ENCODE data around the gene GMDS. TPM values are rescaled to one million over a fixed set of nuclear protein-coding genes. Genes with fewer than 3 reads are reported as not detected.
A peak's percentile ranks its signal among the peaks of the same experiment; 100 is the strongest.

Gene GMDS
- total RNA-seq, 1 donor from 2014 or later = 31.4 TPM

GRCh38 chr6:1630771-1631217 lies 614.6 kb downstream of the GMDS start:
- no peak for DNase-seq (ENCODE audit: low spot score)
- no peak for ATAC-seq
- intact Hi-C loops (cut with DNase I) = no loop called here

DNA sequence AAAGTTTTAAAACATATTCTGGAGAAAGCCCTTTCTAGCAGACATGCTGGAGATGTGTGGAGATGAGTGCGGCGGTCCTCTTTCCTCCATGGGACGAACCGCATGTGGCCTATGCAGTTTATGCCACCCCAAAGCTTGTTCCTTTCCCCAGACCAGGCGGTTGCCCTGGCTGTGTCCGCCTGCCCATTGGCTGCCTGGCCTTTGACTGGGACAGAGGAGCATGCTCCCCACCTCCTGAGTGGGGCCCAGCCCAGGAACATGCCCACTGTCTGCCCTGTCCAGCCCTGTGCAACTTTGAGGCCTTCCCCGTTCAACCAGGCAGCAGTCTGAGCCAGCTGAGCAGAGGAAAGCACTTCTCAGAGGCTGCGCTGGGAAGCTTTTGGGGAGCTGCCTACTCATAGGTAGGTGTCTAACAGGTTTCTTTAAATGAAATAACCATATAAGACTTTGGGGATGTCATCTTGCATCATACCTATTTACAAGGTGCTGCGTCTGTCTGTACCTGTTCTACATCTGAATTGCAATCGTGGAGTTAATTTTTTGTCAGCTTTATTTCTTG lies 615.1 kb downstream of the GMDS start:
- DNase-seq (ENCODE audit: low spot score) (no peak), ATAC-seq (no peak)
- intact Hi-C loops (cut with DNase I) = no loop called here

- no peak for DNase-seq (ENCODE audit: low spot score)
- intact Hi-C loops (cut with DNase I) = no loop called here
- no peak for ATAC-seq
Measured at GRCh38 chr6:1629316-1629715, 616.1 kb downstream of the GMDS start.

- ATAC-seq = no peak
- intact Hi-C loops (cut with DNase I) = no loop called here
Measured at GRCh38 chr6:1627827-1628560, 617.4 kb downstream of the GMDS start.

GRCh38 chr6:1626481-1626880 lies 618.9 kb downstream of the GMDS start:
- ATAC-seq = no peak
- intact Hi-C loops (cut with DNase I) = no loop called here
- DNase-seq (ENCODE audit: low spot score) = no peak

More at GRCh38 chr6:1627827-1628560, 617.4 kb downstream of the GMDS start:
- DNase-seq (ENCODE audit: low spot score) = no peak

- intact Hi-C loops (cut with DNase I) = loop anchor here (2.0 kb wide), 1 partner anchor 15 kb away; no protein-coding TSS in a partner anchor
- ATAC-seq (peak; percentile 61), DNase-seq (ENCODE audit: low spot score) (no peak)
Measured at GRCh38 chr6:1625794-1626435, 619.5 kb downstream of the GMDS start.

DNA sequence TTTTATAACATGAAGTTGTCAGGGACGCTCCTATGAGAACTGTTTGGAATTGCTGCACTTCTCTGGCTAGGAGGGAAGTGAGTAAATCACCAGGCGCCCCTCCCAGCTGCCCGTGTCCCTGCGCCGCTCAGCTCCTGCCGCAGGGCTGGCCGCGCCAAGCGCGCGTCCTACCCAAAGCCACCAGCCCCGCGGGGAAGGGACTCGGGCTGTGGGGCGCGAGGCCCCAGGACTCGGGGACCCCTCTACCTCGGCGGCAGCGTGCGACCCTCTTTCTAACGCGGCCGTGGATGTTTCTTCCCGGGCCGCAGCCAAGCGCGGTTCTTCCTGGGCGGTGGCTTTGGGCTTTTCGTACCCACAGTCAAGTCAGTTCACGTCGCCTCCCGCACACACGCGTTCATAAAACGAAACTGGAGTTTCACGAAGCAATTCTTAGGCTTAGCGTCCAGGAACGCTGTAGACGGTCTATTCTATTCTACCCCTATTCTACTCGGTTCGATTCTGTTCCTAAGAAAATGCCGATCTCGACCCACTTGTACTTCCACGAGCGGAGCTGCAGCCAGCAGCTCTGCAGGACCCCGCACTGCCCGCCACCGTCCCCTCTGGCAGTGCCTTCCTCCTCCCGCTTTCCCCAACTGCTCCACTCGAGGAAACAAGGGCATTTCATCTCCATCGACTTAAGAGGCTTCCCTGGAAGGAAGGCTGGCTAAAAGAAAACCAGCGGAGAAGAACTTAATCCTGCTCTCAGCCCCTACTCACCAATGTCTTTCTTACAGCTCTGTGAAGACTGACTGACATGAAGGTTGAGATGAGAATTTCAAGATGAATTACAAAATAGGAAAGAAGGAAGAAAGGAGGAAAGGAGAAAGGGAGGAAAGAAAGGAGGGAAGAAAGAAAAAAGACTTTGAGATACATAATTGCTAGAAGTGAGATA lies 620.3 kb downstream of the GMDS start:
- intact Hi-C loops (cut with DNase I) = loop anchor here (2.0 kb wide), 1 partner anchor 14 kb away; no protein-coding TSS in a partner anchor
- DNase-seq (ENCODE audit: low spot score) = no peak
- ATAC-seq = peak; percentile 56

DNA sequence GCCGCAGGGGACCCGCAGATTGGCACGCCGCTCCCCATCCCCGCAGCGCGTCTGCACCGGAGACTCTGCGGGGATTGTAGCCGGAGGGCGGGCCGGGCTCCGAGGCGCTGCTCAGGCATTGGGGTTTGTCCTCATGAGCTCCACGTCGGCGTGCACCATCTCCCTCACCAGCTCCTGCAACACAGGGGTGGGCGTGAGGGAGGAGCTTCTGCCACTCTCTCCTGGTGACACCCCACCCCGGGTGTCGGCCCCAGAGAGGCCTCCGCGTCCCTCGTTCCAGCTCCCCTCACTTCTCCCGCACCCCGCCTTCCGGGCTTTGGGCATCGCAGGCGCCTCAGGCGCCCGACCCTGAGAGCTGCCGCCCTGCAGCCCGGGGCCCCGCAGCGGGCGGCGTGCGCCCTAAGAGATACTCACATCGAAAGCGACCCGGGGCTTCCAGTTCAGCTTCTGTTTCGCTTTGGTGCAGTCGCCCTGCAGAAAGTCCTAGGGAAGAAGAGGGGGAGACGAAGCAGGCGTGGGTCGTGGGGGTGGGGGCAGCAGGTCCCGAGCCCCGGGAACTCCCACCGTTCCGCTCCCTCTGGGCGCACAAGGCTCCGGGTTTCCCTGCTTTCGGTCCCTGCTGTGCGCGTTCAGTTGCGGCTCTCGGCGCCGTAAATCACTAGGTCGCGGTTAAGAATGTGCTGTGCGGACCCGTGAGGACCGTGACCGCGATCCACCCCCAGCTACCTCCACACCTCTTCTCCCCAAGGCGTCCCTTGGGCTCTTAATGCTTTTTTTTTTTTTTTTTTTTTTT lies 621.2 kb downstream of the GMDS start:
- DNase-seq (ENCODE audit: low spot score) (no peak), ATAC-seq (peak; percentile 33)
- intact Hi-C loops (cut with DNase I) = loop anchor here (2.0 kb wide), 1 partner anchor 13 kb away; no protein-coding TSS in a partner anchor

DNA sequence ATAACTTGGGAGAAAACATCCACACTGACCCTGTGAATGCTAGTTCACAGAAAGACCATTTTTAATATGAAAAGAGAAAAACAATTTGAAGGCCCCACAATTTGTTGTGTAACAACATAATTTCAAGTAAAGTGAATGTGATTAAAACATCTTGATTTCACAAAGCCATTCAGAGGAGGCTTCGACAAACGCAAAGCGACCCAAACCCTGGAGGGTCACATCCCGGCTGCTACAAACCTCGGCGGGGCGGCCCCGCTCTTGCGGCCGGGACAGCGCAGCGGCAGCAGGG lies 621.7 kb downstream of the GMDS start:
- DNase-seq (ENCODE audit: low spot score) = no peak
- no peak for ATAC-seq
- intact Hi-C loops (cut with DNase I) = loop anchor here (2.0 kb wide), 1 partner anchor 13 kb away; no protein-coding TSS in a partner anchor

DNA sequence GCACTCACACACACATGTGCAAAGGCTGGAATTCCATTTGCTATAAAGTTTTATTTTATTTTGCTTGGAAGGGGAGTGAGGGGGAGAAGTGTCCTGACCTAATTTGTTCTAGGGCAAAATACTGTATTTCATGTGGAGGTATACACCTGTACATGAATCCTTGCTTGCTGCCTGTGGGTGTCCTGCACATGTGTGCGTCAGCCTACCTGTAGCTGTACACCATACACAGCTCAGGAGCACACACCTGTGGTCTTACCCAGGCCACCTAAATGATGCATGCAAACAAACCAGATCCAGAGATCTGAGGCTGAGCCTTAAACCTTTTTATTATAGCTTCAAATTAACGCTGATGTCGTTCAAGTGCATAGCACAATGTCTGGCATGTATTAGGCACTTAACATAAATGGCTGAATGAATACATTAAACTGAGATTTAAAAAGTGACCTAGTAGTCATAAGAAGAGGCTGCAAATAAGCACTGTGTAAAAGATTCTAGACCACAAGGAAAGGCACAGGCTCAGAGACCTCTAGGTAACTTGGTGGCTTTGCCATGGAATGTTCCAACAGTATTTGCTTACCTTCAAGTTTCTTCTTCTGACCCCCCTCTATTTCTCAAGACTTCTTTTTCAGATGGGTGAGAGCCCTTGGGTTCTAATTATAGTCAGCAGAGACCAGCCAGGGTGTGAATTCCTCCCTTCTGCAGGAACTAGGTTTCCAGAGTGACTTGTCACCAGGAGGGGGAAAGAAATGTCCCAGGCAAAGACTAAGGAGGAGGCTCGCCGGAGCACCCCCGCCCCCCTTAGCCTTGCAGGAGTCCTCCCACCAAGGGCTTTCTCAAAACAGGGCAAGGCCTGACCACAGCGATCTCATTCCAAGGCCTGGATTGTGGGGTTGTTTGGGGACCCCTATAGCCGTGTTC lies 622.3 kb downstream of the GMDS start:
- ATAC-seq (no peak), DNase-seq (ENCODE audit: low spot score) (no peak)
- intact Hi-C loops (cut with DNase I) = no loop called here

DNA sequence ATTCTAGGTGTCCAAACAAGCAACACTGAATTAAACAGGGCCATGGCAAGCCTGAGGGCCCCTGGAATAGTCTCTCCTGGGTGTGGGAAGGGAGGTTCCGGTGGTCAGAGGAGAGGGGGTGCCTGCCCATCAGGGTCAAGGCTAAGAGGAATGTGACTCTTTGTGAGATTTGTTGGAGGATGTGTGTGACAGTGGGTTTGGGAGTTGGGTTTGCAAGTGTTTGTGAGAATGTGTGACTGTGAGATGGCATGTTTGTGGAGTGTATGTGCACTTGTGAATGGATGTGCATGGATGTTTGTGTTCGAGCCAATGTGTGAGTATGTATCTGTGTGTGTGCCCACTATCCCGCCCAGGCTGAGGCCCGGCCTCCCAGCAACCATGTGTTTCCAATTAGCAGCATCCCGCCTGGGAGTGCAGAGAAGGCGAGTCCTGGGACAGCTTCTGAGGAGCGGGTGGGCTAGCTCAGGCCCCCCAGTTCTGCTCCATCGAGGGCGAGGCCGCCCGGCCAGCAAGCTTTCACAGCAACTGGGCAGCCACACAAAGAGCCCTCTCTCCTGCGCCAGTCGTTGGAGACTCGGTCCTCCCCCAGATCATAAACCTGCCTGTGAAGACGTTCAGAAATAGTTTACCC lies 623.1 kb downstream of the GMDS start:
- DNase-seq (ENCODE audit: low spot score) = no peak
- peak; percentile 32 for ATAC-seq
- intact Hi-C loops (cut with DNase I) = no loop called here

DNA sequence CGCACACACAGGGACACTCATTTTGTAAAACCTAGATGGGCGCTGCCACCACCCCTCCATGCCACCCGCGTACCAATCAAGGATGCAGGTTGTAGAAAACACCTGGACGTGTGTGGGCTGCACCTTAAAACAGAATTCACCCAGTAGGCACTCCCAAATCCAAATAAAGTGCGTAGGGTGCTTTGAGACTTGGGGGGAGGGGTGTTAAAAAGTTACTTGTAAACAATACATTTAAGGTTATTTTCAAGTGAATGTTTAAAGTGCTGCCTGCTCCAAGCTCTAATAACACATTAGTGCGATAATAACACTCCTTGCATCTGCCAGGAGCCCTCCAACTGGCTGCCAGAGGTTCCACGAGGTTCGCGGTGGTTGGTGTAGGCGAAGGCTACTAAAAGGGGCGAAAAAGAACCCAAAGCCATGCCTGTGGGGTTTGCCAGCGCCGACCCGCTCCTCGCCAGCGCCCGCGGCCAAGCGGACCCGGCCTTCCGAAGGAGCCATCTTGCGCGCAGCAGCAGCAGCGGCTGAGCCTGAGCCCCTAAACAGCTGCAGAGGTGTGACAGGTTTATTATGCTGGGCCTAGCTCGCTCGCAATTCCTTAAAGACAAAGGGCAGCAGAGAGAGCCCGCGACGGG lies 624.2 kb downstream of the GMDS start:
- DNase-seq (ENCODE audit: low spot score) = no peak
- no peak for ATAC-seq
- intact Hi-C loops (cut with DNase I) = no loop called here

- ATAC-seq = no peak
- intact Hi-C loops (cut with DNase I) = no loop called here
- no peak for DNase-seq (ENCODE audit: low spot score)
Measured at GRCh38 chr6:1620504-1621069, 624.8 kb downstream of the GMDS start.

- intact Hi-C loops (cut with DNase I) = no loop called here
- DNase-seq (ENCODE audit: low spot score) = peak; percentile 78
- ATAC-seq = peak; percentile 33
Measured at GRCh38 chr6:1619673-1620503, 625.5 kb downstream of the GMDS start.

DNA sequence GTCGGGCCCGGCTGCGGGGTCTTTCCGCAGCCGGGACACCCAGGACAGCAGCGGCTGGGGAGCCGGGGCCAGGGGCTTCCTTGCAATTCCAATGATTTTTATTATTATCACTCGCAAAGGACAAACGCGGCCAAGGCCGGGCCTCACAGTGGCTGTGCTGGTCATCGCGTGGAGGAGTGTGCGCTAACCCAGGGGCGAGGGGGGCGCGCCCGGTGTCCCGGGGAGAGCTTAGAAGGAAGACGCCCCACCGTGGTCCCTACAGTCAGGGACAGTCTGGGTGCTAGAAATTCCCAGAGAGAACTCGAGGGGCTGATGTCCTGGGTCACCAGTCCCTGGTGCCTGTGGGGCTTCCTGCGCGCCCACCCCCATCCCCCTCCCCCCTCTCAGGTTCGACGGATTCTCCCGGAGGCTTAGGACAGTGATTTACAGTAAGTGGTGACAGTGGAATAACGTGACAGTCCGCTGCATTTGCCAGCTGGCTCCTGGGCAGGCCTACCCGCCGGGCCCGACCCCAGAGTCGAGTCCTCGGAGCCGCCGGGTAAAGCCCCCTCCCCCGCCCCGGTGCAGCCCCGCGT lies 626.2 kb downstream of the GMDS start:
- no peak for DNase-seq (ENCODE audit: low spot score)
- no peak for ATAC-seq
- intact Hi-C loops (cut with DNase I) = no loop called here
